Kasumi-1 (cell line): ENCODE data around the gene ZFYVE27.

ENCODE experiments used
- DNase-seq, 2 experiments: peaks; one replicate each; lab custom pipeline; 2025; lab: John Stamatoyannopoulos, UW

ZFYVE27 gene

GRCh38 chr10:97714401-97715258 is 22.3 kb upstream of the ZFYVE27 start:
- peak; percentile 87 to 94 for DNase-seq

- DNase-seq, result peak in 1 of 2 experiments; percentile 23
These were observed 21.6 kb upstream of the ZFYVE27 start for GRCh38 chr10:97715259-97715874.

GRCh38 chr10:97717627-97718026 is 19.3 kb upstream of the ZFYVE27 start:
- DNase-seq, result no peak

GRCh38 chr10:97718178-97718577 is 18.8 kb upstream of the ZFYVE27 start:
- peak; percentile 55 to 65 for DNase-seq

- no peak for DNase-seq
These were observed 18.2 kb upstream of the ZFYVE27 start for GRCh38 chr10:97718659-97719142.

- DNase-seq, result no peak
These were observed 17.3 kb upstream of the ZFYVE27 start for GRCh38 chr10:97719602-97720001.

GRCh38 chr10:97721871-97722780 is 14.8 kb upstream of the ZFYVE27 start:
- DNase-seq, result no peak

- no peak for DNase-seq
These were observed 13.9 kb upstream of the ZFYVE27 start for GRCh38 chr10:97723001-97723400.

GRCh38 chr10:97724341-97724941 is 12.5 kb upstream of the ZFYVE27 start:
- no peak for DNase-seq

- no peak for DNase-seq
These were observed 10.2 kb upstream of the ZFYVE27 start for GRCh38 chr10:97726636-97727178.

GRCh38 chr10:97729014-97729413 is 7.9 kb upstream of the ZFYVE27 start:
- DNase-seq, result no peak

- peak; percentile 87 to 94 for DNase-seq
These were observed 5.4 kb upstream of the ZFYVE27 start for GRCh38 chr10:97731346-97732051.

GRCh38 chr10:97732052-97732359 is 4.9 kb upstream of the ZFYVE27 start:
- DNase-seq, result no peak

GRCh38 chr10:97733256-97733655 is 3.7 kb upstream of the ZFYVE27 start:
- DNase-seq, result no peak

GRCh38 chr10:97734021-97734420 is 2.9 kb upstream of the ZFYVE27 start:
- no peak for DNase-seq

GRCh38 chr10:97736403-97736901 is 476 bp upstream of the ZFYVE27 start:
- peak; percentile 94 to 95 for DNase-seq

GRCh38 chr10:97737770-97738265 is 890 bp downstream of the ZFYVE27 start:
- peak in 1 of 2 experiments; percentile 44 for DNase-seq

- DNase-seq, result no peak
These were observed 1.7 kb downstream of the ZFYVE27 start for GRCh38 chr10:97738616-97739015.

- no peak for DNase-seq
These were observed 3.7 kb downstream of the ZFYVE27 start for GRCh38 chr10:97740613-97741012.

- no peak for DNase-seq
These were observed 6.4 kb downstream of the ZFYVE27 start for GRCh38 chr10:97743169-97743943.
